ENCODE results near the gene GRID1. TPM values are rescaled to one million over a fixed set of nuclear protein-coding genes. Genes with fewer than 3 reads are reported as not detected.

The GRID1 gene
- total and polyA plus RNA-seq, 9 of the 15 experiments (the other 6 are each of a cell fraction or from before 2014, with no cell fraction given), result 0.01 to 7.2 (median 1.2) TPM

GRCh38 chr10:86254081-86254480 lies 112.5 kb downstream of the GRID1 start:
- intact Hi-C loops (cut with micrococcal nuclease), result no loop called here
- H3K4me2 ChIP-seq (ENCODE audit: insufficient read depth, low read length), result no peak overlapping the region
- no peak overlapping the region for H2AFZ ChIP-seq (ENCODE audit: low read depth, low read length)
- H3K9ac ChIP-seq (ENCODE audit: insufficient read depth in 1 of 2, low read depth in 2 of 2, low read length in 2 of 2), result no peak overlapping the region
- H3K79me2 ChIP-seq (ENCODE audit: control insufficient read depth, insufficient read depth, low read length), result no peaks in the 10 kb centered on the region
- FAIRE-seq (no peak), DNase-seq (ENCODE audit: extremely low read depth in 1 of 4, low spot score in 3 of 4) (no peak), ATAC-seq (no peak)
- TF ChIP-seq MYC (IDR thresholded peaks at IDR 0.05; ENCODE audit: low read depth, low read length), result no peak
- TF ChIP-seq MYC (CRISPR knock-in tag; IDR thresholded peaks at IDR 0.05; ENCODE audit: borderline replicate concordance, low read depth), result no peak
- no peak for TF ChIP-seq COPS2 (conservative IDR thresholded peaks at IDR 0.05)
- TF ChIP-seq ZNF551 (CRISPR knock-in tag; IDR thresholded peaks at IDR 0.05), result no peak
- TF ChIP-seq NFE2 (IDR thresholded peaks at IDR 0.05; ENCODE audit: low read depth), result no peak
- no peak for TF ChIP-seq HDAC3 (IDR thresholded peaks at IDR 0.05; ENCODE audit: borderline replicate concordance, partially characterized antibody)
- TF ChIP-seq HOXB6 (CRISPR knock-in tag; IDR thresholded peaks at IDR 0.05; ENCODE audit: borderline replicate concordance), result no peak
- H3K27ac ChIP-seq (ENCODE audit: extremely low read depth, low read depth, low read length), result no peak overlapping the region
- no peaks in the 10 kb centered on the region for H3K27me3 ChIP-seq (ENCODE audit: control insufficient read depth in 2 of 2, insufficient read depth in 2 of 2, low read length in 2 of 2)
- no peaks in the 10 kb centered on the region for H4K20me1 ChIP-seq (replicated peaks; ENCODE audit: control insufficient read depth, insufficient read depth, low read length)
- POLR2A ChIA-PET, result no interaction called here
- no peaks in the 10 kb centered on the region for H3K9me1 ChIP-seq (ENCODE audit: control insufficient read depth, insufficient read depth, low read length)
- CTCF ChIA-PET (ENCODE audit: low intra/inter-chr PET ratio), result no interaction called here
- no peaks in the 10 kb centered on the region for H3K36me3 ChIP-seq (ENCODE audit: control insufficient read depth, insufficient read depth, low read length)
- H3K9me3 ChIP-seq (replicated peaks; ENCODE audit: control insufficient read depth, insufficient read depth, low read depth, low read length), result no peaks in the 10 kb centered on the region
- in situ Hi-C loops (cut with MboI), result no loop called here
- no peak overlapping the region for H3K4me3 ChIP-seq
- BruUV-seq (replicated peaks), result no TSS peak
- H3K4me1 ChIP-seq (replicated peaks in 1 of 2; ENCODE audit: control insufficient read depth in 2 of 2, insufficient read depth in 2 of 2, low read length in 2 of 2), result no peaks in the 10 kb centered on the region
